SIG-M5 treated with dmso at 0.1 percent for 504 hours (cell line): ENCODE data around the gene C12orf42.
"Not testable (repeated sequence)": the region's sequence is repeated elsewhere in the genome, so short reads cannot be mapped to it uniquely, and the experiment has no call there.

Experiments
- DNase-seq: peaks from one replicate; lab custom pipeline; 2025; ENCODE audit not compliant: unreplicated experiment; lab: John Stamatoyannopoulos, UW

The C12orf42 gene

DNA sequence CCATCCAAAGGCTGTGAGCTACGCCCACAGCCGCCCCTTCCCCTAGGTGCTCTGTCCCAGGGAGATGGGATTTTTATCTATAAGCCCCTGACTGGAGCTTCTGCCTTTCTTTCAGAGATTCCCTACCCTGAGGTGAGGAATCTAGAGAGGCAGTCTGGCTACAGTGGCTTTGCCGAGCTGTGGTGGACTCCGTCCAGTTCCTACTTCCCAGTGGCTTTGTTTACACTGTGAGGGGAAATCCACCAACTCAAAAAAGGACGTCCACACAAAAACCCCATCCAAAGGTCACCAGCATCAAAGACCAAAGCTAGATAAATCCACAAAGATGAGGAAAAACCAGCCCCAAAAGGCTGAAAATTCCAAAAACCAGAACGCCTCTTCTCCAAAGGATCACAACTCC is 70.1 kb downstream of the C12orf42 start:
- not testable (repeated sequence) for DNase-seq

GRCh38 chr12:103424849-103425586 is 70.8 kb downstream of the C12orf42 start:
- not testable (repeated sequence) for DNase-seq

DNA sequence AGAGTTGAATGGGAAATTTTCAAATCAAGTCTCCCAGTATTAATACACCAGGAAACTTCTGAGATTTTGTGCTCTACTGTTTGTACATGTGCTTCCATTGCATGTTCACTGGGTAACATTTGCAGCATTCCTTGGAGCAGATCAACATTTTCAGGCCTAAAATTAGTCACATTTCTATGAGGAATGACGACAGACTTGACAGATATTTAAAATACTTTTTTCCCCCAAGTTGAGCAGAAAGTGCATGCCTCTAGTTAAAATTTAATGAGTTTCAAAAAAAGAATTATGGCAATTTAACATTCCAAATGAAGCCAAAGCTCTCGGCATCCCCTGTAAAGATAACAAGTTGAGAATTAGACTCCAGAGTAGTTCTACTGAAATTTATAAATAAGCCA is 72.3 kb downstream of the C12orf42 start:
- no peak for DNase-seq

DNA sequence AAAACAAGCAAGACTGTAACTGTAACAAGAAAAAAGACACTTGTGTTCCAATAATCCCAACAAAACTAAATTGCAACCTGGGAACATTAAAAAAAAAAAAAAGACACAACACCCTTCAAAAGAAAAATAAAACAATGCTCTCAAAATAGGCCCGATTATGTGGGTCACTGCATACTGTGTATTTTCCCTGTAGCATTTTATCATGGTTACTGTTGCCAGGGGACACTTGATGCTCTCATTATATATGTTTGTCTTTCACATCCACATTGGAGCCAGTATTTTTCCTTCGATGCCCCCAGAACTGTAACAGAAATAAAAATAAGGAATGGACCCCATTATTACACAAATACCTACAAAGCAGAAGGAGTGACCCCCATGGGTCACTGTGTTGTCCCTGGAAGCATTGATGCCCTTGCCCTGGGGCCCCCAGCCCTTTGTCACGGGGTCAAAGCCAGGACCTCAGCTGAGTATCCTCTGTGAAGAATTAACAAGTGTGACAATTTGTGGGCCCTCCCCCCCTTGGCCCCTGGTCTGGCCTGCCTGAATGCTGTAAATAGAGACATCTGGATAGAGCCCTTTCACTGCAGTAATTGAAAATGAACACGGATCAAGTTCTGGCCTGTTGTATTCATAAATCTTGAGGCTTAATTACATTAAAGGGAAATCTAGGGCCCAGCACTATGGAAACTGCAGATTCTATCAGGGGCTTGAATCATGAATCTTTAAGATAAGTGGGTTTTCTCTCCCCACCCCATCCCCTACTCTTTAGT is 72.8 kb downstream of the C12orf42 start:
- DNase-seq = no peak

- DNase-seq = no peak
Observed at GRCh38 chr12:103422328-103422727, 73.4 kb downstream of the C12orf42 start.

DNA sequence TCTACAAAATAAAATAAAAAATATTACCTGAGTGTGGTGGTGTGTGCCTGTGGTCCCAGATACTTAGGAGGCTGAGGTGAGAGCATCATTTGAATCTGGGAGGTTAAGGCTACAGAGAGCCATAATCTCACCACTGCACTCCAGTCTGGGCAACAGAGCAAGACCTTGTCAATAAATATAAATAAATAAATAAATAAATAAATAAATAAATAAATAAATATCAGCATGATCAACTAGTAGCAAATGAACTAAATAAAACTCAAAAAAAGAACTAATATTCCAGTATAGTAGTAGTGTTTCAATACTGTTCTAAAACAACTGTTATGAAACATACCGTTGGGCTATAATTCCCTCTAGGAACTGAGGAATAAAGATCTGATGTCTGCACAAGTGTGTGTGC is 74.4 kb downstream of the C12orf42 start:
- no peak for DNase-seq

GRCh38 chr12:103415681-103416080 is 80.1 kb downstream of the C12orf42 start:
- DNase-seq = no peak

DNA sequence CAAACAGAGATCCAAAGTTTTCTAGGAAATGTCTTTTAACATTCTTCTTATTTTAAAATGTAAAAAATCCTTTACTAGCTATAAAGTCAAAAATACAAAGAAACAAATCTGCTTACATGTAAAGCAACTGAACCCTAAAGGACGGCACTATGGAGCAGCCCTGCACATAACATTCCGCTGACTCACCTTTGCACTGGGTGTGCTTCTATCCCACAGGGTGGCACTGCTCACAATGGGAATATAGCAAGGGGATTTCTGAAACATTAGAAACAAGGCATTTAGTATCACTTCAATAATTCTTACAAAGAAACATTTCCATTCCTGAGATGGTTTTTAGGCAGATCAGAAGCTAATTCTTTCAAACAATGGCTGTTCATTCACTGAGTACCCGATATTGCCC is 94.3 kb downstream of the C12orf42 start:
- DNase-seq = no peak

DNA sequence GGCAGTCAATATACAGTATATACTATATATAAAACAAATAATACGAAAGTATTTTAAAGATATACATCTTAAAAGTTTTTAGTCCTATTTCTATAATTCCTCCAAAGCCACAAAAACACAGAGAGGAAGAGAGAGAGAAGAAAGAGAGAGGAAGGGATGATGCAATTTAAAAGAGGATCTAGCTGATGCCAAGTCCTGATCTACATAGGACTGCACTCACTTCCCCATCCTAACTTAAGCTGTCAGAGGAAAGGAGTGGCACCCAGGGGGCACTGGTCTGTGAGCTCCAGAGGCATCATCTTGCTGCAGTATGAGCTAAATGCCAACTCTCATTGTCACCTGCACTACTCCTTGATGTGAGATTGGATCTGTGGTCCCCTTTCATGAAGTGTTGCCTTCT is 95.8 kb downstream of the C12orf42 start:
- DNase-seq = peak; percentile 74

GRCh38 chr12:103397536-103397935 is 98.2 kb downstream of the C12orf42 start:
- DNase-seq = no peak

DNA sequence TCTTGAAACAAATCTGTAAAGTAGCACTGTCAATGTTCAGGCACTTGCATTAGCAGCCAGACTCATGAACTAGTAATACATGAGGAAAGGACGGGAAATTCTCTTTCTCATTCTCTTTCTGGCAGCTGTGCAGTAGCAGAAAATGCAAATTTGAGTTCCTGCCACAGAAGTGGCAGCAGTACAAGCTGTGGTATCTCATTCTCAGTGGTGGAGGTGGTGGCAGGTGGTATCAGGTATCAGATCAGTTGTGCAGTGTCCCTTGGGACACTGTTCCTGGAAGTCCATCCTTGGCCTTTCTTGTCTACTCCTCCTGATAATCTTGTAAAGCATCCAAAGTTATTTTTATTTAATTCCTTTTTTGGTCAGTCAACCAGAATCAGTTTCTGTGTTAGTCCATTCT is 103.0 kb downstream of the C12orf42 start:
- no peak for DNase-seq

DNA sequence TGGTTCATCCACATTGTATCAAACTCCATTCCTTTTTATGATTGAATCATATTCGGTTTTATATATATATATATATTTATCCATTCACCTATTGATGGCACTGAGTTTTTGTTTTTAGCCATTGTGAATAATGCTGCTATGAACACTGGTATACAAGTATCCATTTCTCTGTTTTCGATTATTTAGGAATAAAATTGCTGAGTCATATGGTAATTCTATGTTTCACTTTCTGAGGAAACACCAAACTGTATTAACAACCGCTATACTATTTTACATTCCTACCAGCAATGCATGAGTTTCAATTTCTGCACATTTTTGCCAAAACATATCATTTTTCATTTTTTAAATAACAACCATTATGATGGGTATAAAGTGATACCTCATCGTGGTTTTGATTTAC is 104.7 kb downstream of the C12orf42 start:
- DNase-seq = no peak

GRCh38 chr12:103387385-103387784 is 108.4 kb downstream of the C12orf42 start:
- no peak for DNase-seq

DNA sequence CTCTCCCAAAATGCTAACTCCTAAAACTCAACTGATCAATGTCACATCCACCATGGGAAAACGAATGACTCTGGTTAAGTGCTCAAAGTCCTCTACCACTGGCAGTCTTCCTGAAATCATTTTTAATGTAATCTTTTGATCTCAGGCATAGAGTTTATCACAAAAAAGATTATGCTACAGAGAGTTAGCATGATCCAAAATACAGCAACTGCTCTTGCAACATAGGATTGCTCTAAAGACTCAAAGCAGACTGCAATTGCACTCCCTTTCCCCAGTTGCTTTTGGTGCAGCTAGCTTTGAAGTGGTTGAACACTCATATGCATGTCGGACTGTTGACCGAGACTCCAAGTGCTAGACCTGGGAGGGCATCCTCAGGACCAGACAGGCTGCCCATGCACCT is 109.3 kb downstream of the C12orf42 start:
- no peak for DNase-seq

DNA sequence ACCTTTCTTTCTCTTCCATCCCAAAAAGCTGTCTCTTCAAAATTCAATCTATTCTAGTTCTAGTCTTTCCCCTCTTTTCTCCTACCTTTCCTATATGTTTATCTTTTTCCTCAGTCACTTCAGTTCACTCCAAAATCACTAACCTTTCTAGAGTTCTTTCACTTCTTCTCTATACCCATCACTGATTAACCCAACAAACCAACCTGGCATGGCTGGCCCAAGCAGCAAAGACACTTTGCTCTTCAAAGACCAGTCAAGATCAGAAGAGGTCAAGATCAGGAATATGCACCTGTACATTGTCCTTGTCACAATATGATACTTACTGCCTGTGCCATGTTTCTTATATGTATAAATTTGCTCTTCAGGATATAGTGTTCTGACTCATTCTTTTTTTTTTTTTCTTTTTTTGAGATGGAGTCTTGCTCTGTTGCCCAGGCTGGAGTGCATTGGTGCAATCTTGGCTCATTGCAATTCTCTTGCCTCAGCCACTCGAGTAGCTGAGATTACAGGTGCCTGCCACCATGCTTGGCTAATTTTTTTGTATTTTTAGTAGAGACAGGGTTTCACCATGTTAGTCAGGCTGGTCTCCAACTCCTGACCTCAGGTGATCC is 112.9 kb downstream of the C12orf42 start:
- no peak for DNase-seq

DNA sequence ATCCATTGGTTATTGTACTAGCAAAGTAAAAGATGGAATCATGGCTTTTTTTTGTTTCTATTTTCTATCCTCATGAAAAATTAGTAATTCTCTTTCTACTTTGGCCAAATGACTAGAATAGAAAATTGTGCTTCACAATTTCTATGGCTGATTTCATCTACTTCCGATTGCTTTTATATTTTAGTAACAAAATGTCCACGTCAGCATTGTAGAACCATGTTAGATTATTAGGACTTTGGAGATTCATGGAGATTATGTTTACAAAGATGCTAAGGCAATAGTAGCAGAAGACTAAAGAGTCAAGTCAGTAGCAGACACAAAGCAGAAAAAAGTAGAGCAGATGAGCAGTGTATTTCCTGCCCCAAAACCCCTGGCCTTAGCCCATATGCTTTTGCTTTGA is 113.6 kb downstream of the C12orf42 start:
- no peak for DNase-seq

DNA sequence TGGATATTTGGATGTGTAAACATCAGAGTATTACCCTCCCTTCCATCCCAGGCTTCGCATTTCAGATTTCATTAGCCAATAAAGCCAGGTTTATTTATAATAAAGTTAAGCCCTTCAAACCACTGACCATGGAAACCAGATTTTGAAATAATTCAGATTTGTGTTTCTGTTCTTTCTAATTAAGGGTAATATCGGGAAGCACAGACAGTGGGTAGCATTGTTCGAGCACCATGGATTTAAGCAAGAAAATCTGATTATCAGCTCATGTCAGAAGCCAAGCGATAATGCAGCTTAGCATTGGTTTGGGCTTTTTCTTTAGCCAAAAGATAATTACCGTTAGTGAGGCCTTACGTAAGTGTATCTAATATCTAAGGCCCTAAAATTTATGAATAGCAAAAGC is 116.1 kb downstream of the C12orf42 start:
- DNase-seq = no peak

- no peak for DNase-seq
Observed at GRCh38 chr12:103373088-103373523, 122.7 kb downstream of the C12orf42 start.

DNA sequence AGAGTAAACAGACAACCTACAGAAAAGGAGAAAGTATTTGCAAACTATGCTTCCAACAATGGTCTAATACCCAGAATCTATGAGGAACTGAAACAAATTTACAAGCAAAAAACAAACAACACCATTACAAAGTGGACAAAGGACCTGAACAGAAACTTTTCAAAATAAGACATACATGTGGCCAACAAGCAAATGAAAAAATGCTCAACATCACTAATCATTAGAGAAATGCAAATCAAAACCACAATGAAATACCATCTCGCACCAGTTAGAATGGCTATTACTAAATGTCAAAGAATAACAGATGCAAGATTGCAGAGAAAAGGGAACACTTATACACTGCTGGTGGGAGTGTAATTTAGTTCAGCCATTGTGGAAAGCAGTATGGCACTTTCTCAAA is 125.8 kb downstream of the C12orf42 start:
- no peak for DNase-seq

DNA sequence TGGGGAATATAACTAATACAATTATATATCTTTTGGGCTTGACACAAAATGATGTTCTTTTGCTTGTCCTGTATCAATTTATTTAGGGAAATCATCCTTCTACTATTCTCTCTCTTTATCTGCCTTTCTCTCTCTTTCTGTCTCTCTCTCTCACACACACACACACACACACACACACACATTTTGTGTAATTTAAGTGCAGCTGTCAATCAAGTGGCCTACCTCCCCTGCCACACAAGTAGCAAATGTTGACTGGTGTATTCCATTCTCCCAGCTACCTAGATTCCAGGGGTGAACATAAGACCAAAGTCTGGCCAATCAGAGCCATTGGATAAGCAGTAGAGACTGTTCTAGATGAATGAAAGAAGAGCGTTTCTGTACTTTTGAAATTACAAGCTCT is 127.6 kb downstream of the C12orf42 start:
- DNase-seq = no peak

GRCh38 chr12:103354403-103354802 is 141.4 kb downstream of the C12orf42 start:
- no peak for DNase-seq

DNA sequence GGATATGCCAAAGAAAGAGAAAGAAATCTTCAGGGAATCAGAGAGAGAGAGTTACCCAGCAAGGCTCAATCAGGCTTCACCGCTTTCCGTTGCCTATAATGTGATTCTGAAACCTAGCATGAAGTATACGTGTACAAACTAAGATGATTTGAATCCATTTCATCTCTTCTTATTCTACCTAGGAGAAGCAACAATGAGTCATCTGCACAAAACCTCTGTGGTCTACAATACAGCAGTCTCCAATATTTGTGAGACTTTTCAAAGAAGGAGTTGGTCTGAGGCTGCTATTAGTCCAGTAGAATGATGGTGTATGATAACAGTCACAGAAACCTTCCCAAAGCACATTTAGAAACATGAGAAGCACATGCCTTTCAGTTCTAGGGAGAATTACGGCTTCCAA is 141.9 kb downstream of the C12orf42 start:
- DNase-seq = no peak
